IMR-90 (cell line): ENCODE measurements around the gene ZDHHC14. TPM values are rescaled to one million over a fixed set of nuclear protein-coding genes. Genes with fewer than 3 reads are reported as not detected.

ENCODE experiments used
- ATAC-seq: fragments of 200-7000 bp; cut with Tn5 transposase; 2 replicates; pipeline ENCODE4 v1.9.1; 2020; ENCODE audit warnings: low read depth, mild to moderate bottlenecking, moderate library complexity
- BruUV-seq: library from RNA; stranded (reverse); fragments of 400-500 nt; replicated peaks from 2 replicates; lab custom pipeline; 2021; lab: Mats Ljungman, UMichigan
- CTCF ChIA-PET: fragments of 300-600 bp; formaldehyde crosslinking; extraction: SDS; loops from one replicate; lab custom pipeline; 2021; ENCODE audit warnings: antibody characterized with exemption; lab: Yijun Ruan, JAX
- POLR2A ChIA-PET: fragments of 300-600 bp; sonication (Branson Sonifier 250); formaldehyde crosslinking; loops from one replicate; lab custom pipeline; 2022; ENCODE audit warnings: antibody characterized with exemption; ENCODE audit not compliant: unreplicated experiment; lab: Charles Lee
- DNase-seq: peaks from one replicate; pipeline ENCODE4 v3.0.0; 2013
- H2AFZ ChIP-seq: replicated peaks from 2 replicates; pipeline ENCODE3; 2013; ENCODE audit warnings: low read length, mild to moderate bottlenecking; ENCODE audit not compliant: poor library complexity
- H2AK5ac ChIP-seq: 2 replicates; pipeline ENCODE4 v1.6.1; 2013; ENCODE audit warnings: low read depth, low read length, inconsistent platforms
- H2AK9ac ChIP-seq: replicated peaks from 2 replicates; pipeline ENCODE3; 2013; ENCODE audit warnings: mild to moderate bottlenecking, low read depth, low read length, moderate library complexity; ENCODE audit not compliant: poor library complexity
- H2BK120ac ChIP-seq: 2 replicates; pipeline ENCODE4 v1.6.1; 2013; ENCODE audit warnings: low read depth, low read length, inconsistent platforms
- H2BK15ac ChIP-seq: 3 replicates; pipeline ENCODE4 v1.6.1; 2013; ENCODE audit warnings: low read depth, low read length, inconsistent platforms
- H2BK20ac ChIP-seq: 2 replicates; pipeline ENCODE4 v1.6.1; 2013; ENCODE audit warnings: low read depth, mild to moderate bottlenecking, inconsistent platforms, low read length, moderate library complexity
- H2BK5ac ChIP-seq: 2 replicates; pipeline ENCODE4 v1.6.1; 2013; ENCODE audit warnings: mild to moderate bottlenecking, low read depth, low read length, inconsistent platforms; ENCODE audit not compliant: poor library complexity, severe bottlenecking
- H3K14ac ChIP-seq: replicated peaks from 2 replicates; pipeline ENCODE4 v1.6.1; 2013; ENCODE audit warnings: low read depth, low read length, inconsistent platforms
- H3K18ac ChIP-seq: 2 replicates; pipeline ENCODE4 v1.6.1; 2013; ENCODE audit warnings: low read depth, low read length, control low read depth
- H3K23ac ChIP-seq: 2 replicates; pipeline ENCODE4 v1.6.1; 2013; ENCODE audit warnings: low read depth, low read length, inconsistent platforms
- H3K27ac ChIP-seq: 2 replicates; pipeline ENCODE4 v1.5.1; 2013; ENCODE audit warnings: mild to moderate bottlenecking, control low read depth, low read length; ENCODE audit not compliant: insufficient read depth
- H3K27me3 ChIP-seq: 2 replicates; pipeline ENCODE4 v1.6.1; 2013; ENCODE audit warnings: low read length; ENCODE audit not compliant: control insufficient read depth, insufficient read depth
- H3K36me3 ChIP-seq: 2 replicates; pipeline ENCODE4 v1.6.1; 2013; ENCODE audit warnings: low read length, mixed read lengths; ENCODE audit not compliant: control insufficient read depth, insufficient read depth
- H3K4ac ChIP-seq: 2 replicates; pipeline ENCODE4 v1.6.1; 2013; ENCODE audit warnings: low read depth, low read length, inconsistent platforms
- H3K4me1 ChIP-seq: 2 replicates; pipeline ENCODE4 v1.6.1; 2013; ENCODE audit warnings: low read length, mixed read lengths; ENCODE audit not compliant: control insufficient read depth, insufficient read depth
- H3K4me2 ChIP-seq: 2 replicates; pipeline ENCODE4 v1.6.1; 2013; ENCODE audit warnings: low read depth, mild to moderate bottlenecking, control low read depth, low read length, moderate library complexity
- H3K4me3 ChIP-seq: 2 replicates; pipeline ENCODE4 v1.5.1; 2013; ENCODE audit warnings: low read depth, mild to moderate bottlenecking, control low read depth, low read length, moderate library complexity; ENCODE audit not compliant: insufficient read depth
- H3K56ac ChIP-seq: 2 replicates; pipeline ENCODE4 v1.6.1; 2013; ENCODE audit warnings: low read length, inconsistent platforms; ENCODE audit not compliant: insufficient read depth; ENCODE audit errors: extremely low read depth
- H3K79me1 ChIP-seq, 2 experiments: 2 replicates each; pipeline ENCODE4 v1.6.1; 2013; ENCODE audit warnings: low read length in 2 of 2, inconsistent platforms in 1 of 2, low read depth in 1 of 2
- H3K9ac ChIP-seq: 2 replicates; pipeline ENCODE4 v1.6.1; 2013; ENCODE audit warnings: low read depth, low read length, control low read depth
- H3K9me1 ChIP-seq: 2 replicates; pipeline ENCODE4 v1.6.1; 2013; ENCODE audit warnings: low read length, inconsistent platforms; ENCODE audit not compliant: insufficient read depth
- H3K9me3 ChIP-seq: 2 replicates; pipeline ENCODE4 v1.6.1; 2013; ENCODE audit warnings: low read length; ENCODE audit not compliant: control insufficient read depth, insufficient read depth
- H4K20me1 ChIP-seq: 2 replicates; pipeline ENCODE4 v1.6.1; 2013; ENCODE audit warnings: low read length, inconsistent platforms; ENCODE audit not compliant: insufficient read depth
- H4K5ac ChIP-seq: 2 replicates; pipeline ENCODE4 v1.6.1; 2013; ENCODE audit warnings: mild to moderate bottlenecking, low read depth, low read length, control low read depth
- H4K8ac ChIP-seq, 2 experiments: 2 replicates each; pipeline ENCODE4 v1.6.1; 2013; ENCODE audit warnings: low read depth in 2 of 2, low read length in 2 of 2, control low read depth in 1 of 2, inconsistent platforms in 1 of 2
- H4K91ac ChIP-seq: 2 replicates; pipeline ENCODE4 v1.6.1; 2013; ENCODE audit warnings: low read depth, low read length, inconsistent platforms; ENCODE audit not compliant: insufficient read depth
- CEBPB ChIP-seq: IDR thresholded peaks from 2 replicates; pipeline ENCODE4 v1.6.1; 2012; ENCODE audit warnings: low read depth, low read length, improper control_type of control experiment
- CHD1 ChIP-seq: IDR thresholded peaks from 2 replicates; pipeline ENCODE4 v1.6.1; 2012; ENCODE audit warnings: low read depth, low read length, improper control_type of control experiment
- CTCF ChIP-seq: conservative IDR thresholded peaks from 2 replicates; pipeline ENCODE4 v1.5.1; 2012; ENCODE audit warnings: mild to moderate bottlenecking, low read depth, low read length, improper control_type of control experiment
- ELK1 ChIP-seq: fragments of 150-350 bp; IDR thresholded peaks from 2 replicates; pipeline ENCODE4 v1.6.1; 2016; ENCODE audit warnings: low read depth, mild to moderate bottlenecking, low read length, moderate library complexity, borderline replicate concordance
- MAZ ChIP-seq: IDR thresholded peaks from 2 replicates; pipeline ENCODE4 v1.6.1; 2012; ENCODE audit warnings: low read depth, mild to moderate bottlenecking, low read length, improper control_type of control experiment, moderate library complexity, borderline replicate concordance
- MXI1 ChIP-seq: IDR thresholded peaks from 2 replicates; pipeline ENCODE4 v1.6.1; 2012; ENCODE audit warnings: low read depth, mild to moderate bottlenecking, low read length, moderate library complexity, borderline replicate concordance
- POLR2A ChIP-seq: IDR thresholded peaks from 2 replicates; pipeline ENCODE4 v1.6.1; 2012; ENCODE audit warnings: mild to moderate bottlenecking, low read depth, low read length
- RAD21 ChIP-seq: IDR thresholded peaks from 2 replicates; pipeline ENCODE4 v1.6.1; 2012; ENCODE audit warnings: low read length, improper control_type of control experiment
- RFX5 ChIP-seq: IDR thresholded peaks from 2 replicates; pipeline ENCODE4 v1.8.0; 2012; ENCODE audit warnings: low read depth, mild to moderate bottlenecking, low read length, moderate library complexity
- SMC3 ChIP-seq: fragments of 150-350 bp; IDR thresholded peaks from 2 replicates; pipeline ENCODE4 v1.6.1; 2016; ENCODE audit warnings: low read depth, mild to moderate bottlenecking, antibody characterized with exemption, low read length, moderate library complexity
- WGBS, 2 experiments: methylation state at CpG; one replicate each; pipeline versions ENCODE4 v1.1.5 to v1.1.7; 2013; ENCODE audit warnings: missing lambda C conversion rate in 2 of 2; ENCODE audit not compliant: insufficient read length in 1 of 2; ENCODE audit errors: extremely low coverage in 2 of 2; 5-methylcytosine and 5-hydroxymethylcytosine counted together
- dilution Hi-C: fragments of 300-500 bp; cut with HindIII; formaldehyde crosslinking; loops from one replicate; pipeline ENCODE4 v1.14.3; 2018; ENCODE audit warnings: low sequenced_read_pairs; ENCODE audit not compliant: unreplicated experiment
- in situ Hi-C: fragments of 300-500 bp; cut with MboI; formaldehyde crosslinking; loops from 3 replicates; pipeline ENCODE4 v1.14.3; 2019; ENCODE audit warnings: low sequenced_read_pairs, inconsistent platforms, mixed read lengths
- intact Hi-C: fragments of 100-400 bp; cut with micrococcal nuclease; formaldehyde crosslinking; loops from 2 replicates; pipeline ENCODE4 v1.10.0; 2022
- polyA plus RNA-seq, 3 experiments: library from polyadenylated mRNA; depleted of rRNA; stranded (reverse); fragments of >200 nt; gene quantifications; 2 replicates each; pipeline ENCODE4 v1.2.3, GENCODE V29; 2012; ENCODE audit warnings: low replicate concordance in 1 of 3
- total RNA-seq: library from RNA; depleted of rRNA; stranded (reverse); fragments of >200 nt; gene quantifications from 2 replicates; pipeline ENCODE4 v1.2.3, GENCODE V29; 2012
- TF ChIP-seq, protein P1 (sequence below): fragments of 150-350 bp; IDR thresholded peaks from 2 replicates; pipeline ENCODE4 v1.6.1; 2017; ENCODE audit warnings: mild to moderate bottlenecking, antibody characterized with exemption, low read length, low read depth

ZDHHC14 gene
- total and polyA plus RNA-seq, 2 of the 4 experiments (the other 2 are of a cell fraction): 0.90 to 2.0 TPM

DNA sequence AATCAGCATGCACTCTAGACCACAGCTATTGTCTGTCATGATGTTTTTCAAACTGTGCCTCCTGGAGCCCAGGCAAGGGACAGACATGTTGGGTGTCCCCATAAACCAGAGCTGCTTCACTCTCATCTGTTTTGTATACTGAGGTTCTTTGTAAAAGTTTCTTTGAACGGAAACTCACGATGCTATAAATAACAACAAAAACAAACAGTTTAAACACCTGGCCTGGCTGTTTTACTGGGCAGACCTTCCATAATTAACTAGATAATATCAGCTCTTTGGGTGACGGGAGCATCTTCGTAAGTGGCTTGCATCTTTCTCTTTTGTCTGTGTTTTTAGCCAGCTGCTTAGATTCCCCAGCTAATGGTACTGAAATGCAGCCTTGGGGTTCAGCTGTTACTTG, 190.3 kb downstream of the ZDHHC14 start:
- H3K4me2 ChIP-seq: no peak overlapping the region
- H3K9ac ChIP-seq: no peak overlapping the region
- no peak overlapping the region for H2BK15ac ChIP-seq
- H3K4me1 ChIP-seq: no peaks in the 10 kb centered on the region
- H3K27me3 ChIP-seq: no peaks in the 10 kb centered on the region
- 0 out of 2 replicates have a peak, but pooled peaks cover 2% of the 10 kb centered on the region for H3K9me1 ChIP-seq
- H4K91ac ChIP-seq: no peak overlapping the region
- no peaks in the 10 kb centered on the region for H4K20me1 ChIP-seq
- intact Hi-C loops: no loop called here
- BruUV-seq: no TSS peak
- ChIA-PET CTCF (no interaction called here), POLR2A (no interaction called here)
- no peak overlapping the region for H2AK9ac ChIP-seq
- H2BK5ac ChIP-seq: no peak overlapping the region
- H3K14ac ChIP-seq: no peak overlapping the region
- DNase-seq (no peak), ATAC-seq (no peak)
- H4K5ac ChIP-seq: no peak overlapping the region
- H2BK20ac ChIP-seq: no peak overlapping the region
- no peak overlapping the region for H2AK5ac ChIP-seq
- H3K27ac ChIP-seq: no peak overlapping the region
- TF ChIP-seq, protein P1, sequence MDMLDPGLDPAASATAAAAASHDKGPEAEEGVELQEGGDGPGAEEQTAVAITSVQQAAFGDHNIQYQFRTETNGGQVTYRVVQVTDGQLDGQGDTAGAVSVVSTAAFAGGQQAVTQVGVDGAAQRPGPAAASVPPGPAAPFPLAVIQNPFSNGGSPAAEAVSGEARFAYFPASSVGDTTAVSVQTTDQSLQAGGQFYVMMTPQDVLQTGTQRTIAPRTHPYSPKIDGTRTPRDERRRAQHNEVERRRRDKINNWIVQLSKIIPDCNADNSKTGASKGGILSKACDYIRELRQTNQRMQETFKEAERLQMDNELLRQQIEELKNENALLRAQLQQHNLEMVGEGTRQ: no peak
- no peak for TF ChIP-seq CHD1
- no peak for TF ChIP-seq RFX5
- no peak for TF ChIP-seq SMC3
- no peak for TF ChIP-seq CEBPB
- TF ChIP-seq RAD21: no peak
- no peak for TF ChIP-seq MAZ
- no peak for TF ChIP-seq POLR2A
- TF ChIP-seq MXI1: no peak
- TF ChIP-seq CTCF: no peak
- no peak for TF ChIP-seq ELK1
- no peaks in the 10 kb centered on the region for H3K9me3 ChIP-seq
- dilution Hi-C loops: no loop called here
- H2AFZ ChIP-seq: no peak overlapping the region
- in situ Hi-C loops: no loop called here
- H3K56ac ChIP-seq: no peak overlapping the region
- H3K79me1 ChIP-seq: no peaks in the 10 kb centered on the region
- no CpG with 5 or more reads among the region's 4 CpGs for WGBS, 2 experiments
- no peak overlapping the region for H3K4ac ChIP-seq
- no peaks in the 10 kb centered on the region for H3K36me3 ChIP-seq
- no peak overlapping the region for H3K4me3 ChIP-seq
- H3K18ac ChIP-seq: no peak overlapping the region
- H4K8ac ChIP-seq: no peak overlapping the region
- H2BK120ac ChIP-seq: no peak overlapping the region
- H3K23ac ChIP-seq: no peak overlapping the region
